DOHH2 (cell line): ENCODE measurements around the gene DCAF15.

ENCODE experiments used
- CTCF ChIP-seq: fragments of 200-600 bp; sonication (generic); IDR thresholded peaks from one replicate; pipeline ENCODE4 v1.5.1; 2014; ENCODE audit warnings: antibody characterized with exemption, mild to moderate bottlenecking, low read depth, low read length; ENCODE audit not compliant: poor library complexity, severe bottlenecking
- EZH2phosphoT487 ChIP-seq: fragments of 200-600 bp; sonication (generic); IDR thresholded peaks from 2 replicates; pipeline ENCODE4 v1.6.1; 2017; ENCODE audit warnings: borderline replicate concordance, mild to moderate bottlenecking, antibody characterized with exemption, low read length, moderate library complexity, mixed read lengths

DNA sequence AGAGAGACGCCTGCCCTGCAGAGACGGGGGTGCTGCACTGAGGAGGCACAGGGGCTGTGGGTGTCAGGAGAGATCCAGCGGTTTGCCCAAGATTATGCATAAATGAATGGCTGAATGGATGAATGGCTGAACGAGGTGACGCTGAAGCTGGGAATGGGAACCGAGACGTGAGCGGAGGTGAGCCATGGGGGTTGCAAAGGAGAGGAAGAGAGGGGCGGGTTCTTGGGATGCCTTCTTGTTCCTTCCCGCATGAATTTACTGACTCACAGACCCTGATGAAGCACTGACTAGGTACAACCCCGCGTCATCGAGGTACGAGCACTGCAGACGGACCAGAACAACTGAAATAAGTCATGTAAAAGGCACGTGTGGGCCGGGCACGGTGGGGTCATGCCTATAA is 16.7 kb downstream of the DCAF15 start:
- TF ChIP-seq CTCF = no peak
- TF ChIP-seq EZH2phosphoT487 = no peak
